Peyer's patch (tissue), 4 donors: ENCODE data around the gene ACTN4. TPM values are rescaled to one million over a fixed set of nuclear protein-coding genes. Genes with fewer than 3 reads are reported as not detected.

ENCODE experiments used
- DNase-seq, 3 donors: peaks; one replicate each; pipeline ENCODE4 v3.0.0-alpha.2; 2017 to 2019
- H3K27ac ChIP-seq, 4 donors: fragments of 200-600 bp; sonication (generic); one replicate each; pipeline ENCODE4 v1.5.1; 2016 to 2019
- H3K27me3 ChIP-seq, 2 donors: fragments of 200-600 bp; sonication (generic); one replicate each; pipeline ENCODE4 v1.5.1; 2019
- H3K36me3 ChIP-seq, 3 donors: fragments of 200-600 bp; sonication (generic); one replicate each; pipeline ENCODE4 v1.5.1; 2016 to 2019
- H3K4me1 ChIP-seq, 4 donors: fragments of 200-600 bp; sonication (generic); one replicate each; pipeline ENCODE4 v1.5.1; 2016 to 2019
- H3K4me3 ChIP-seq, 4 donors: fragments of 200-600 bp; sonication (generic); 1 replicate in 3 of 4; 2 replicates in 1 of 4; pipeline ENCODE4 v1.5.1; 2016 to 2019; ENCODE audit warnings: mild to moderate bottlenecking in 1 of 4
- H3K9me3 ChIP-seq, 4 donors: fragments of 200-600 bp; sonication (generic); one replicate each; pipeline ENCODE4 v1.5.1; 2016 to 2019; ENCODE audit warnings: mild to moderate bottlenecking in 1 of 4
- CTCF ChIP-seq, 6 experiments: fragments of 450-650 bp in 4 of 6; fragments of 200-600 bp in 2 of 6; sonication (generic) in 1 of 6; IDR thresholded peaks; one replicate each; pipeline ENCODE4 v1.5.1; 2017 to 2019; ENCODE audit warnings: antibody characterized with exemption in 6 of 6, mild to moderate bottlenecking in 3 of 6, moderate library complexity in 1 of 6
- POLR2A ChIP-seq, 2 donors: fragments of 450-650 bp; IDR thresholded peaks; one replicate each; pipeline ENCODE4 v1.5.1; 2017; ENCODE audit warnings: antibody characterized with exemption in 2 of 2, mild to moderate bottlenecking in 2 of 2, moderate library complexity in 2 of 2
- total RNA-seq, 4 donors: library from RNA; depleted of rRNA; stranded (reverse); fragments of >200 nt; gene quantifications; one replicate each; pipeline ENCODE4 v1.1.0, GENCODE V29; 2016

ACTN4 gene
- total RNA-seq, 4 donors from 2014 or later, result 360 to 1,049 (median 814) TPM

- H3K9me3 ChIP-seq, result no peaks in the 10 kb centered on the region
- TF ChIP-seq POLR2A (IDR thresholded peaks at IDR 0.05), result no peak
- no peak for TF ChIP-seq CTCF (IDR thresholded peaks at IDR 0.05)
- no peak overlapping the region for H3K4me3 ChIP-seq
- no peaks in the 10 kb centered on the region for H3K27me3 ChIP-seq
- peak overlapping the region in 1 of 4 donors; percentile 42 for H3K27ac ChIP-seq
- H3K36me3 ChIP-seq, result peaks cover 0 to 91% (median 0%) of the 10 kb centered on the region in 3 donors
- DNase-seq, result no peak
- H3K4me1 ChIP-seq, result peaks cover 0 to 48% (median 0%) of the 10 kb centered on the region in 4 donors
Observed at GRCh38 chr19:38727306-38727867, 79.9 kb downstream of the ACTN4 start.

- no peaks in the 10 kb centered on the region for H3K27me3 ChIP-seq
- H3K4me1 ChIP-seq, result peaks cover 0 to 50% (median 0%) of the 10 kb centered on the region in 4 donors
- no peak for TF ChIP-seq CTCF (IDR thresholded peaks at IDR 0.05)
- no peaks in the 10 kb centered on the region for H3K9me3 ChIP-seq
- H3K27ac ChIP-seq, result peak overlapping the region in 2 of 4 donors; percentile 35 to 42
- no peak overlapping the region for H3K4me3 ChIP-seq
- no peak for DNase-seq
- H3K36me3 ChIP-seq, result peaks cover 0 to 84% (median 0%) of the 10 kb centered on the region in 3 donors
Observed at GRCh38 chr19:38727868-38728660, 80.6 kb downstream of the ACTN4 start.

- Histone ChIP-seq H3K4me1 (peaks cover 0 to 58% (median 4%) of the 10 kb centered on the region in 4 donors), H3K27ac (peak overlapping the region in 2 of 4 donors; percentile 35 to 51), H3K4me3 (no peak overlapping the region), H3K9me3 (no peaks in the 10 kb centered on the region), H3K27me3 (no peaks in the 10 kb centered on the region), H3K36me3 (peaks cover 0 to 75% (median 0%) of the 10 kb centered on the region in 3 donors)
- DNase-seq, result peak in 1 of 3 donors; percentile 50
- TF ChIP-seq POLR2A (IDR thresholded peaks at IDR 0.05) (no peak), CTCF (IDR thresholded peaks at IDR 0.05) (no peak)
Observed at GRCh38 chr19:38728752-38729541, 81.5 kb downstream of the ACTN4 start.

- Histone ChIP-seq H3K9me3 (no peaks in the 10 kb centered on the region), H3K27ac (peak overlapping the region in 3 of 4 donors; percentile 8 to 51 (median 35)), H3K4me3 (no peak overlapping the region), H3K36me3 (peaks cover 0 to 66% (median 0%) of the 10 kb centered on the region in 3 donors), H3K27me3 (no peaks in the 10 kb centered on the region), H3K4me1 (peaks cover 0 to 63% (median 9%) of the 10 kb centered on the region in 4 donors)
- TF ChIP-seq POLR2A (IDR thresholded peaks at IDR 0.05) (no peak), CTCF (IDR thresholded peaks at IDR 0.05) (peak; percentile 51 to 83 (median 76))
- peak; percentile 82 to 90 (median 83) for DNase-seq
Observed at GRCh38 chr19:38729653-38730469, 82.4 kb downstream of the ACTN4 start.

- peaks cover 0 to 61% (median 0%) of the 10 kb centered on the region in 3 donors for H3K36me3 ChIP-seq
- no peak overlapping the region for H3K4me3 ChIP-seq
- peaks cover 0 to 67% (median 11%) of the 10 kb centered on the region in 4 donors for H3K4me1 ChIP-seq
- H3K27ac ChIP-seq, result peak overlapping the region in 2 of 4 donors; percentile 72 to 87
- no peaks in the 10 kb centered on the region for H3K27me3 ChIP-seq
- no peak for DNase-seq
- no peaks in the 10 kb centered on the region for H3K9me3 ChIP-seq
- no peak for TF ChIP-seq CTCF (IDR thresholded peaks at IDR 0.05)
- no peak for TF ChIP-seq POLR2A (IDR thresholded peaks at IDR 0.05)
Observed at GRCh38 chr19:38730470-38730730, 83.0 kb downstream of the ACTN4 start.
